ENCODE measurements around the gene MTREX. TPM values are rescaled to one million over a fixed set of nuclear protein-coding genes. Genes with fewer than 3 reads are reported as not detected.

MTREX gene
- total RNA-seq, 2 experiments from 2014 or later, result 62.7 to 125 TPM

GRCh38 chr5:55472642-55473041 is 164.9 kb downstream of the MTREX start:
- no peak for DNase-seq (ENCODE audit: low spot score)
- H3K9me3 ChIP-seq (ENCODE audit: low read length), result no peaks in the 10 kb centered on the region
- POLR2A ChIA-PET, result interaction anchor here (0.6 kb wide), 1 partner anchor 341 kb away, joined by 3 read pairs; no protein-coding TSS in a partner anchor
- no peaks in the 10 kb centered on the region for H3K79me2 ChIP-seq (ENCODE audit: insufficient read depth, low read depth, low read length)
- no peaks in the 10 kb centered on the region for H3K36me3 ChIP-seq (ENCODE audit: insufficient read depth, low read length)
- BruUV-seq (replicated peaks), result no TSS peak
- intact Hi-C loops (cut with micrococcal nuclease; ENCODE audit: unreplicated experiment), result no loop called here
- TF ChIP-seq EZH2phosphoT487 (IDR thresholded peaks at IDR 0.05; ENCODE audit: borderline replicate concordance, low read depth, low read length), result no peak
- CTCF ChIA-PET (ENCODE audit: unreplicated experiment), result no interaction called here
- H2AFZ ChIP-seq (ENCODE audit: low read length), result no peak overlapping the region
- no peaks in the 10 kb centered on the region for H3K4me1 ChIP-seq (ENCODE audit: insufficient read depth, low read length, poor library complexity, severe bottlenecking)
- no peak overlapping the region for H3K27ac ChIP-seq (ENCODE audit: low read depth, low read length, poor library complexity, severe bottlenecking)
- no peak overlapping the region for H3K4me3 ChIP-seq (ENCODE audit: low read depth, low read length, poor library complexity, severe bottlenecking)
- H3K4me2 ChIP-seq (ENCODE audit: low read length), result no peak overlapping the region
- H4K20me1 ChIP-seq (ENCODE audit: insufficient read depth, low read length), result no peaks in the 10 kb centered on the region
- H3K9me2 ChIP-seq (ENCODE audit: insufficient read depth, low read length), result no peaks in the 10 kb centered on the region

Other genes with a start within 250 kb of the MTREX start
- not detected in 2 replicates for gene GZMA, start 205.3 kb upstream of the MTREX start, total RNA-seq (2014; rRNA removed; shearing (Covaris generic))
- gene GZMA, start 205.3 kb upstream of the MTREX start, total RNA-seq (2022), result not detected in 2 replicates
- not detected in 2 replicates for gene GPX8, start 147.8 kb upstream of the MTREX start, total RNA-seq (2014; rRNA removed; shearing (Covaris generic))
- gene GPX8, start 147.8 kb upstream of the MTREX start, total RNA-seq (2022), result not detected in 2 replicates
- gene CDC20B, start 134.8 kb upstream of the MTREX start, total RNA-seq (2014; rRNA removed; shearing (Covaris generic)), result not detected in 2 replicates
- gene CDC20B, start 134.8 kb upstream of the MTREX start, total RNA-seq (2022), result not detected in 2 replicates
- not detected in 2 replicates for gene MCIDAS, start 80.7 kb upstream of the MTREX start, total RNA-seq (2014; rRNA removed; shearing (Covaris generic))
- 0.21 TPM in 1 of 2 replicates, not detected in the other for gene MCIDAS, start 80.7 kb upstream of the MTREX start, total RNA-seq (2022)
- 1.3 and 2.4 TPM in 2 replicates for gene CCNO, start 74.4 kb upstream of the MTREX start, total RNA-seq (2014; rRNA removed; shearing (Covaris generic))
- 2.3 and 3.3 TPM in 2 replicates for gene CCNO, start 74.4 kb upstream of the MTREX start, total RNA-seq (2022)
- gene DHX29, start 295 bp upstream of the MTREX start, total RNA-seq (2014; rRNA removed; shearing (Covaris generic)), result 12.7 and 13.2 TPM in 2 replicates
- 17.4 and 19.9 TPM in 2 replicates for gene DHX29, start 295 bp upstream of the MTREX start, total RNA-seq (2022)
- gene PLPP1, start 227.0 kb downstream of the MTREX start, total RNA-seq (2014; rRNA removed; shearing (Covaris generic)), result 2.3 and 2.5 TPM in 2 replicates
- 5.2 and 6.8 TPM in 2 replicates for gene PLPP1, start 227.0 kb downstream of the MTREX start, total RNA-seq (2022)